Astrocyte (in vitro differentiated cells and primary cell): ENCODE results near the gene CLDN34. TPM values are rescaled to one million over a fixed set of nuclear protein-coding genes. Genes with fewer than 3 reads are reported as not detected.
A peak's percentile ranks its signal among the peaks of the same experiment; 100 is the strongest.

ENCODE experiments used
- DNase-seq: peaks from one replicate; pipeline ENCODE4 v3.0.0-alpha.2; 2010; ENCODE audit warnings: low read depth
- FAIRE-seq: peaks from 2 replicates; lab custom pipeline; 2011; peaks lifted over from hg19 to GRCh38; lab: Jason Lieb, UNC
- H2AFZ ChIP-seq: 2 replicates; pipeline ENCODE4 v1.6.0; 2012; ENCODE audit warnings: low read depth, low read length, inconsistent platforms
- H3K27ac ChIP-seq: 2 replicates; pipeline ENCODE4 v1.5.1; 2011; ENCODE audit warnings: low read depth, low read length, inconsistent platforms
- H3K27me3 ChIP-seq: 2 replicates; pipeline ENCODE4 v1.6.0; 2011; ENCODE audit warnings: low read length, inconsistent platforms; ENCODE audit not compliant: insufficient read depth
- H3K36me3 ChIP-seq: 2 replicates; pipeline ENCODE4 v1.5.1; 2011; ENCODE audit warnings: low read length, inconsistent platforms; ENCODE audit not compliant: insufficient read depth
- H3K4me1 ChIP-seq: 2 replicates; pipeline ENCODE4 v1.5.1; 2011; ENCODE audit warnings: low read length, inconsistent platforms; ENCODE audit not compliant: insufficient read depth
- H3K4me2 ChIP-seq: 2 replicates; pipeline ENCODE4 v1.6.0; 2012; ENCODE audit warnings: low read length, inconsistent platforms
- H3K4me3 ChIP-seq: 2 replicates; pipeline ENCODE4 v1.5.1; 2011; ENCODE audit warnings: low read depth, mild to moderate bottlenecking, low read length, inconsistent platforms; ENCODE audit not compliant: insufficient read depth
- H3K79me2 ChIP-seq: 2 replicates; pipeline ENCODE4 v1.6.0; 2012; ENCODE audit warnings: mild to moderate bottlenecking, low read length, inconsistent platforms; ENCODE audit not compliant: insufficient read depth
- H3K9ac ChIP-seq: 2 replicates; pipeline ENCODE4 v1.6.0; 2012; ENCODE audit warnings: mild to moderate bottlenecking, low read length, inconsistent platforms
- H3K9me3 ChIP-seq: 2 replicates; pipeline ENCODE4 v1.5.1; 2012; ENCODE audit warnings: low read depth, mild to moderate bottlenecking, low read length, inconsistent platforms; ENCODE audit not compliant: insufficient read depth
- H4K20me1 ChIP-seq: 2 replicates; pipeline ENCODE4 v1.6.0; 2012; ENCODE audit warnings: low read length, inconsistent platforms; ENCODE audit not compliant: insufficient read depth
- H3K27ac Mint-ChIP-seq: one replicate; pipeline ENCODE4 v1.8.0; 2021; ENCODE audit warnings: mild to moderate bottlenecking, mixed read lengths; ENCODE audit not compliant: unreplicated experiment
- H3K27me3 Mint-ChIP-seq: one replicate; pipeline ENCODE4 v1.8.0; 2021; ENCODE audit warnings: low read depth, mixed read lengths; ENCODE audit not compliant: unreplicated experiment
- H3K36me3 Mint-ChIP-seq: one replicate; pipeline ENCODE4 v1.8.0; 2021; ENCODE audit warnings: low read depth, mixed read lengths; ENCODE audit not compliant: unreplicated experiment
- H3K4me1 Mint-ChIP-seq: one replicate; pipeline ENCODE4 v1.8.0; 2021; ENCODE audit warnings: low read depth, mixed read lengths; ENCODE audit not compliant: unreplicated experiment
- H3K4me3 Mint-ChIP-seq: one replicate; pipeline ENCODE4 v1.8.0; 2021; ENCODE audit warnings: mild to moderate bottlenecking, moderate library complexity, mixed read lengths; ENCODE audit not compliant: unreplicated experiment
- H3K9me3 Mint-ChIP-seq: one replicate; pipeline ENCODE4 v1.8.0; 2021; ENCODE audit warnings: mild to moderate bottlenecking, mixed read lengths; ENCODE audit not compliant: unreplicated experiment
- CTCF ChIP-seq: IDR thresholded peaks from 2 replicates; pipeline ENCODE4 v1.5.1; 2011; ENCODE audit warnings: low read depth, mild to moderate bottlenecking, inconsistent platforms, low read length, moderate library complexity; ENCODE audit not compliant: insufficient read depth
- EZH2 ChIP-seq: IDR thresholded peaks from 2 replicates; pipeline ENCODE4 v1.6.1; 2012; ENCODE audit warnings: mild to moderate bottlenecking, low read length, inconsistent platforms; ENCODE audit not compliant: insufficient read depth
- total RNA-seq: library from RNA; stranded (reverse); gene quantifications from 2 replicates; pipeline ENCODE4 v1.2.1, GENCODE V29; 2021

Gene CLDN34
- total RNA-seq, 1 donor from 2014 or later = 0.36 TPM

GRCh38 chrX:10015723-10016518, 48.8 kb downstream of the CLDN34 start:
- Mint-ChIP-seq H3K27me3 (no peaks in the 10 kb centered on the region), H3K27ac (no peak overlapping the region), H3K4me3 (peak overlapping the region; percentile 86), H3K36me3 (no peaks in the 10 kb centered on the region), H3K9me3 (no peaks in the 10 kb centered on the region), H3K4me1 (peaks cover 12% of the 10 kb centered on the region)
- H3K4me3 ChIP-seq = peak overlapping the region; percentile 66
- H3K36me3 ChIP-seq = no peaks in the 10 kb centered on the region
- TF ChIP-seq EZH2 (no peak), CTCF (no peak)
- DNase-seq (no peak), FAIRE-seq (no peak)
- H3K9me3 ChIP-seq = no peaks in the 10 kb centered on the region
- H3K9ac ChIP-seq = peak overlapping the region; percentile 88
- peak overlapping the region; percentile 79 for H3K27ac ChIP-seq
- H3K27me3 ChIP-seq = no peaks in the 10 kb centered on the region
- H4K20me1 ChIP-seq = peaks cover 15% of the 10 kb centered on the region
- no peak overlapping the region for H2AFZ ChIP-seq
- H3K79me2 ChIP-seq = peaks cover 42% of the 10 kb centered on the region
- H3K4me2 ChIP-seq = peak overlapping the region; percentile 93
- H3K4me1 ChIP-seq = peaks cover 21% of the 10 kb centered on the region

- Mint-ChIP-seq H3K9me3 (no peaks in the 10 kb centered on the region), H3K27ac (peak overlapping the region; percentile 73), H3K27me3 (no peaks in the 10 kb centered on the region), H3K4me1 (peaks cover 10% of the 10 kb centered on the region), H3K36me3 (no peaks in the 10 kb centered on the region), H3K4me3 (peak overlapping the region; percentile 86)
- Histone ChIP-seq H3K4me3 (peak overlapping the region; percentile 66), H3K79me2 (peaks cover 44% of the 10 kb centered on the region), H2AFZ (no peak overlapping the region), H3K27me3 (no peaks in the 10 kb centered on the region), H3K27ac (peak overlapping the region; percentile 79), H3K9ac (peak overlapping the region; percentile 88), H3K9me3 (no peaks in the 10 kb centered on the region), H4K20me1 (peaks cover 18% of the 10 kb centered on the region), H3K4me2 (peak overlapping the region; percentile 93), H3K36me3 (no peaks in the 10 kb centered on the region), H3K4me1 (peaks cover 24% of the 10 kb centered on the region)
- TF ChIP-seq CTCF (no peak), EZH2 (no peak)
- DNase-seq (no peak), FAIRE-seq (peak; percentile 59)
Measured at GRCh38 chrX:10016519-10017132, 49.5 kb downstream of the CLDN34 start.
